ENCODE results near the gene NEK10. TPM values are rescaled to one million over a fixed set of nuclear protein-coding genes. Genes with fewer than 3 reads are reported as not detected.

NEK10 gene
- total and polyA plus RNA-seq, 2 donors (not counting 3 experiments of a cell fraction or from before 2014, with no cell fraction given), result 0.32 to 5.0 TPM

GRCh38 chr3:27340534-27340933 lies 28.6 kb downstream of the NEK10 start:
- BruUV-seq (replicated peaks), result no TSS peak
- H3K79me2 ChIP-seq (ENCODE audit: control insufficient read depth, insufficient read depth, low read length), result no peaks in the 10 kb centered on the region
- H2AFZ ChIP-seq (ENCODE audit: low read depth, low read length), result no peak overlapping the region
- dilution Hi-C loops (cut with MboI; ENCODE audit: extremely low pct_ligation_motif_present, low sequenced_read_pairs) (no loop called here), intact Hi-C loops (cut with micrococcal nuclease) (no loop called here)
- POLR2A ChIA-PET, result no interaction called here
- no peak overlapping the region for H3K27ac ChIP-seq (ENCODE audit: insufficient read depth, low read depth, low read length)
- H3K36me3 ChIP-seq (ENCODE audit: control insufficient read depth in 2 of 2, extremely low read depth in 1 of 2, insufficient read depth in 2 of 2, low read length in 2 of 2), result no peaks in the 10 kb centered on the region
- no peak overlapping the region for H3K9ac ChIP-seq (replicated peaks; ENCODE audit: extremely low read depth, insufficient read depth, low read length)
- no peak for DNase-seq (ENCODE audit: low read depth, low spot score)
- no peaks in the 10 kb centered on the region for H3K9me3 ChIP-seq (replicated peaks; ENCODE audit: control insufficient read depth, insufficient read depth, low read length)
- CTCF ChIA-PET, result no interaction called here
- H3K4me3 ChIP-seq (replicated peaks in 1 of 3; ENCODE audit: insufficient read depth in 1 of 3, low read depth in 1 of 3, low read length in 3 of 3), result no peak overlapping the region
- FAIRE-seq, result no peak
- no peaks in the 10 kb centered on the region for H3K4me1 ChIP-seq (ENCODE audit: control insufficient read depth, extremely low read depth, insufficient read depth, low read length)
- no peak overlapping the region for H3K4me2 ChIP-seq (ENCODE audit: insufficient read depth, low read length)
- no peaks in the 10 kb centered on the region for H4K20me1 ChIP-seq (replicated peaks; ENCODE audit: control insufficient read depth, extremely low read depth, insufficient read depth, low read length)
- H3K9me1 ChIP-seq (replicated peaks; ENCODE audit: control insufficient read depth, extremely low read depth, insufficient read depth, low read length), result no peaks in the 10 kb centered on the region
- no peak for TF ChIP-seq GATA2 (IDR thresholded peaks at IDR 0.05; ENCODE audit: insufficient read depth, insufficient read length, low read depth, low read length)
- TF ChIP-seq EZH2 (IDR thresholded peaks at IDR 0.05; ENCODE audit: borderline replicate concordance, low read depth, low read length, severe bottlenecking), result no peak
- TF ChIP-seq MAX (IDR thresholded peaks at IDR 0.05; ENCODE audit: insufficient read depth, insufficient read length), result no peak
- TF ChIP-seq MYC (IDR thresholded peaks at IDR 0.05; ENCODE audit: low read depth, low read length), result no peak
- no peak for TF ChIP-seq POLR2A (IDR thresholded peaks at IDR 0.05; ENCODE audit: low read depth, low read length)
- TF ChIP-seq FOS (IDR thresholded peaks at IDR 0.05; ENCODE audit: borderline replicate concordance, insufficient read depth, low read length), result no peak
- no peak for TF ChIP-seq CTCF (IDR thresholded peaks at IDR 0.05; ENCODE audit: extremely low read depth in 1 of 2, insufficient read depth in 1 of 2, low read depth in 1 of 2, low read length in 2 of 2)
- no peak for TF ChIP-seq JUN (IDR thresholded peaks at IDR 0.05; ENCODE audit: borderline replicate concordance, insufficient read depth, insufficient read length, low read depth)
- TF ChIP-seq POLR2AphosphoS5 (IDR thresholded peaks at IDR 0.05; ENCODE audit: insufficient read depth, low read depth, low read length), result no peak
- H3K27me3 ChIP-seq (ENCODE audit: control insufficient read depth in 2 of 2, insufficient read depth in 2 of 2, low read length in 2 of 2), result no peaks in the 10 kb centered on the region
